Endothelial cell of umbilical vein (primary cell): ENCODE results near the gene FRYL.

Experiments
- CTCF ChIP-seq, 2 donors: IDR thresholded peaks; 1 replicate in 1 of 2; 2 replicates in 1 of 2; pipeline ENCODE4 v1.5.1; 2011; ENCODE audit warnings: low read length in 2 of 2, mild to moderate bottlenecking in 2 of 2, moderate library complexity in 2 of 2, control low read depth in 1 of 2, inconsistent platforms in 1 of 2, low read depth in 1 of 2; ENCODE audit not compliant: insufficient read depth in 1 of 2; ENCODE audit errors: extremely low read depth in 1 of 2
- EZH2 ChIP-seq: IDR thresholded peaks from 2 replicates; pipeline ENCODE4 v1.6.1; 2012; ENCODE audit warnings: borderline replicate concordance, low read depth, mild to moderate bottlenecking, moderate library complexity, low read length, inconsistent platforms; ENCODE audit not compliant: severe bottlenecking
- MAX ChIP-seq: IDR thresholded peaks from 2 replicates; pipeline ENCODE4 v1.6.1; 2011; ENCODE audit not compliant: insufficient read depth, insufficient read length
- MYC ChIP-seq: IDR thresholded peaks from one replicate; pipeline ENCODE4 v1.6.1; 2011; ENCODE audit warnings: mild to moderate bottlenecking, low read depth, low read length
- POLR2A ChIP-seq: IDR thresholded peaks from 2 replicates; pipeline ENCODE4 v1.6.1; 2012; ENCODE audit warnings: low read depth, mild to moderate bottlenecking, control low read depth, low read length
- POLR2AphosphoS5 ChIP-seq: IDR thresholded peaks from 2 replicates; pipeline ENCODE4 v1.6.1; 2012; ENCODE audit warnings: low read depth, mild to moderate bottlenecking, control low read depth, low read length, moderate library complexity; ENCODE audit not compliant: insufficient read depth

GRCh38 chr4:48450740-48451139 lies 329.3 kb downstream of the FRYL start:
- no peak for TF ChIP-seq CTCF (IDR thresholded peaks at IDR 0.05; ENCODE audit: extremely low read depth in 1 of 2, insufficient read depth in 1 of 2, low read depth in 1 of 2, low read length in 2 of 2)
- no peak for TF ChIP-seq MAX
- no peak for TF ChIP-seq POLR2A
- TF ChIP-seq POLR2AphosphoS5 = no peak
- no peak for TF ChIP-seq EZH2
- no peak for TF ChIP-seq MYC
